Mesothelial cell of epicardium (in vitro differentiated cells): ENCODE results near the gene EFCAB6. TPM values are rescaled to one million over a fixed set of nuclear protein-coding genes. Genes with fewer than 3 reads are reported as not detected.

Source experiments
- DNase-seq, 2 experiments: peaks; one replicate each; pipeline ENCODE4 v3.0.0; 2021; ENCODE audit warnings: low spot score in 2 of 2; ENCODE audit not compliant: unreplicated experiment in 2 of 2
- H3K27ac Mint-ChIP-seq: 2 replicates; pipeline ENCODE4 v1.8.0; 2021; ENCODE audit warnings: mixed read lengths
- H3K27me3 Mint-ChIP-seq: 2 replicates; pipeline ENCODE4 v1.8.0; 2021; ENCODE audit warnings: low read depth, mixed read lengths
- H3K36me3 Mint-ChIP-seq: 2 replicates; pipeline ENCODE4 v1.8.0; 2021; ENCODE audit warnings: mixed read lengths
- H3K4me1 Mint-ChIP-seq: 2 replicates; pipeline ENCODE4 v1.8.0; 2021; ENCODE audit warnings: mixed read lengths
- H3K4me3 Mint-ChIP-seq: 2 replicates; pipeline ENCODE4 v1.8.0; 2021; ENCODE audit warnings: mild to moderate bottlenecking, moderate library complexity, mixed read lengths
- H3K9me3 Mint-ChIP-seq: 2 replicates; pipeline ENCODE4 v1.8.0; 2021; ENCODE audit warnings: mixed read lengths
- CTCF ChIP-seq: fragments of 200-600 bp; sonication (generic); IDR thresholded peaks from one replicate; pipeline ENCODE4 v1.5.0; 2021; ENCODE audit warnings: antibody characterized with exemption; ENCODE audit not compliant: unreplicated experiment
- total RNA-seq: library from RNA; stranded (reverse); gene quantifications from 3 replicates; pipeline ENCODE4 v1.2.1, GENCODE V29; 2021

The EFCAB6 gene
- total RNA-seq, 1 donor from 2014 or later = 2.6 TPM

- Mint-ChIP-seq H3K36me3 (no peaks in the 10 kb centered on the region), H3K27me3 (peaks cover 8% of the 10 kb centered on the region), H3K27ac (no peak overlapping the region), H3K4me3 (no peak overlapping the region), H3K4me1 (no peaks in the 10 kb centered on the region), H3K9me3 (peaks cover 7% of the 10 kb centered on the region)
- no peak for DNase-seq
- TF ChIP-seq CTCF = no peak
Observed at GRCh38 chr22:43488937-43489336, 323.2 kb downstream of the EFCAB6 start.

GRCh38 chr22:43488031-43488866, 323.9 kb downstream of the EFCAB6 start:
- H3K27me3 Mint-ChIP-seq = peaks cover 8% of the 10 kb centered on the region

GRCh38 chr22:43487311-43488030, 324.6 kb downstream of the EFCAB6 start:
- Mint-ChIP-seq H3K27me3 (peaks cover 8% of the 10 kb centered on the region), H3K4me1 (no peaks in the 10 kb centered on the region), H3K36me3 (no peaks in the 10 kb centered on the region), H3K9me3 (peaks cover 7% of the 10 kb centered on the region), H3K27ac (no peak overlapping the region), H3K4me3 (no peak overlapping the region)
- no peak for DNase-seq
- no peak for TF ChIP-seq CTCF

More at GRCh38 chr22:43488031-43488866, 323.9 kb downstream of the EFCAB6 start:
- H3K4me1 Mint-ChIP-seq = no peaks in the 10 kb centered on the region
- H3K27ac Mint-ChIP-seq = no peak overlapping the region
- H3K4me3 Mint-ChIP-seq = no peak overlapping the region
- peaks cover 7% of the 10 kb centered on the region for H3K9me3 Mint-ChIP-seq
- no peak for DNase-seq
- no peaks in the 10 kb centered on the region for H3K36me3 Mint-ChIP-seq
- no peak for TF ChIP-seq CTCF

- no peak for TF ChIP-seq CTCF
- no peak for DNase-seq
- Mint-ChIP-seq H3K9me3 (no peaks in the 10 kb centered on the region), H3K36me3 (no peaks in the 10 kb centered on the region), H3K4me3 (no peak overlapping the region), H3K4me1 (no peaks in the 10 kb centered on the region), H3K27me3 (peaks cover 11% of the 10 kb centered on the region), H3K27ac (no peak overlapping the region)
Observed at GRCh38 chr22:43485502-43486089, 326.5 kb downstream of the EFCAB6 start.

GRCh38 chr22:43484227-43484626, 327.9 kb downstream of the EFCAB6 start:
- TF ChIP-seq CTCF = no peak
- H3K9me3 Mint-ChIP-seq = no peaks in the 10 kb centered on the region
- no peak overlapping the region for H3K4me3 Mint-ChIP-seq
- no peaks in the 10 kb centered on the region for H3K4me1 Mint-ChIP-seq
- H3K27me3 Mint-ChIP-seq = peaks cover 11% of the 10 kb centered on the region
- no peak for DNase-seq
- H3K27ac Mint-ChIP-seq = no peak overlapping the region
- no peaks in the 10 kb centered on the region for H3K36me3 Mint-ChIP-seq
